ENCODE measurements around the gene TSFM. TPM values are rescaled to one million over a fixed set of nuclear protein-coding genes. Genes with fewer than 3 reads are reported as not detected.

The TSFM gene
- total and polyA plus RNA-seq, 2 of the 4 experiments (the other 2 are of a cell fraction), result 11.5 to 14.0 TPM

DNA sequence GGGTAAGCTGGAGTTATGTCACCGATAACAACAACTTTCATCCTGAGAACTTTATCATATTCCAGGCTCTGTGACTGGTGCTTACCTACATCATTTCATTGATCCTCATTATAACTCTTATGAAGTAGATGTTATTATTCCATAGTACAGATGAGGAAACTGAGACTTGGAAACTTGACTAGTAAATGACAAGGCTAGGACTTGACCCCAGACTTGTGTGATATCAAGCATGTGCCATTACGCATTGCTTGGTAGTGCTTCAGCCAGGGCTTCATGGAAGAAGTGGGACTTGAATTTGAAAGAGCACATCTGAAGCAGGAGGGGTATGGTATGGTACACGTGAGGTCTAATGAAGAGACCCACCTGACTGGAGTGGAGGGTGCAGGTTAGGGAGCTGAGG is 24.1 kb downstream of the TSFM start:
- BruUV-seq (replicated peaks), result no TSS peak

More for the DNA sequence above, 24.1 kb downstream of the TSFM start:
- no peak overlapping the region for H2AK5ac ChIP-seq (ENCODE audit: low read depth, low read length)
- H3K4me1 ChIP-seq (ENCODE audit: control insufficient read depth, insufficient read depth, low read length), result peaks cover 3% of the 10 kb centered on the region; the same call in 1 of the 2 replicates
- no peak for ATAC-seq (ENCODE audit: low read depth)
- H2BK5ac ChIP-seq (ENCODE audit: low read depth, low read length, poor library complexity, severe bottlenecking), result no peak overlapping the region
- H3K27ac ChIP-seq (ENCODE audit: insufficient read depth, low read length), result no peak overlapping the region
- H2BK20ac ChIP-seq (ENCODE audit: low read depth, low read length), result no peak overlapping the region
- intact Hi-C loops (cut with micrococcal nuclease) (no loop called here), dilution Hi-C loops (cut with HindIII; ENCODE audit: low sequenced_read_pairs, unreplicated experiment) (no loop called here), in situ Hi-C loops (cut with MboI; ENCODE audit: low sequenced_read_pairs) (no loop called here)
- peaks cover 7% of the 10 kb centered on the region; the same call in 1 of the 2 replicates for H3K9me1 ChIP-seq (ENCODE audit: insufficient read depth, low read length)
- H2BK15ac ChIP-seq (ENCODE audit: low read depth, low read length), result no peak overlapping the region
- H3K14ac ChIP-seq (replicated peaks; ENCODE audit: low read depth, low read length), result no peak overlapping the region
- no peak overlapping the region for H3K4ac ChIP-seq (ENCODE audit: low read depth, low read length)
- no peak overlapping the region for H4K5ac ChIP-seq (ENCODE audit: low read depth, low read length)
- peaks cover 50% of the 10 kb centered on the region for H3K36me3 ChIP-seq (ENCODE audit: control insufficient read depth, insufficient read depth, low read length)
- H3K23ac ChIP-seq (ENCODE audit: low read depth, low read length), result no peak overlapping the region
- no peak overlapping the region for H3K4me2 ChIP-seq (ENCODE audit: low read depth, low read length)
- H2AFZ ChIP-seq (replicated peaks; ENCODE audit: low read length, poor library complexity), result no peak overlapping the region
- H3K56ac ChIP-seq (ENCODE audit: extremely low read depth, insufficient read depth, low read length), result no peak overlapping the region
- no peaks in the 10 kb centered on the region for H3K27me3 ChIP-seq (ENCODE audit: control insufficient read depth, insufficient read depth, low read length)
- no peak overlapping the region for H2BK120ac ChIP-seq (ENCODE audit: low read depth, low read length)
- H3K9me3 ChIP-seq (ENCODE audit: control insufficient read depth, insufficient read depth, low read length), result no peaks in the 10 kb centered on the region
- H4K91ac ChIP-seq (ENCODE audit: insufficient read depth, low read depth, low read length), result no peak overlapping the region
- CTCF ChIA-PET, result no interaction called here
- no peaks in the 10 kb centered on the region for H3K79me1 ChIP-seq (ENCODE audit: low read depth in 1 of 2, low read length in 2 of 2)
- no peak overlapping the region for H4K8ac ChIP-seq (ENCODE audit: low read depth in 2 of 2, low read length in 2 of 2)
- POLR2A ChIA-PET (ENCODE audit: unreplicated experiment), result no interaction called here
- no peak for DNase-seq
- no peak overlapping the region for H3K9ac ChIP-seq (ENCODE audit: low read depth, low read length)
- no peak overlapping the region for H3K4me3 ChIP-seq (ENCODE audit: insufficient read depth, low read depth, low read length)
- H3K18ac ChIP-seq (ENCODE audit: low read depth, low read length), result no peak overlapping the region
- WGBS, 2 experiments (ENCODE audit: extremely low coverage in 2 of 2, insufficient read length in 1 of 2), result 88% methylated on average over 2 of the region's 3 CpGs; no CpG with 5 or more reads in 1 of the 2 experiments
- H4K20me1 ChIP-seq (ENCODE audit: insufficient read depth, low read length), result no peaks in the 10 kb centered on the region
- no peak for TF ChIP-seq SMC3 (IDR thresholded peaks at IDR 0.05; ENCODE audit: low read depth, low read length)
- TF ChIP-seq, protein P1, sequence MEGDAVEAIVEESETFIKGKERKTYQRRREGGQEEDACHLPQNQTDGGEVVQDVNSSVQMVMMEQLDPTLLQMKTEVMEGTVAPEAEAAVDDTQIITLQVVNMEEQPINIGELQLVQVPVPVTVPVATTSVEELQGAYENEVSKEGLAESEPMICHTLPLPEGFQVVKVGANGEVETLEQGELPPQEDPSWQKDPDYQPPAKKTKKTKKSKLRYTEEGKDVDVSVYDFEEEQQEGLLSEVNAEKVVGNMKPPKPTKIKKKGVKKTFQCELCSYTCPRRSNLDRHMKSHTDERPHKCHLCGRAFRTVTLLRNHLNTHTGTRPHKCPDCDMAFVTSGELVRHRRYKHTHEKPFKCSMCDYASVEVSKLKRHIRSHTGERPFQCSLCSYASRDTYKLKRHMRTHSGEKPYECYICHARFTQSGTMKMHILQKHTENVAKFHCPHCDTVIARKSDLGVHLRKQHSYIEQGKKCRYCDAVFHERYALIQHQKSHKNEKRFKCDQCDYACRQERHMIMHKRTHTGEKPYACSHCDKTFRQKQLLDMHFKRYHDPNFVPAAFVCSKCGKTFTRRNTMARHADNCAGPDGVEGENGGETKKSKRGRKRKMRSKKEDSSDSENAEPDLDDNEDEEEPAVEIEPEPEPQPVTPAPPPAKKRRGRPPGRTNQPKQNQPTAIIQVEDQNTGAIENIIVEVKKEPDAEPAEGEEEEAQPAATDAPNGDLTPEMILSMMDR (conservative IDR thresholded peaks at IDR 0.05; ENCODE audit: low read depth, low read length), result no peak
- TF ChIP-seq CEBPB (IDR thresholded peaks at IDR 0.05; ENCODE audit: low read depth, low read length), result no peak
- TF ChIP-seq CHD1 (IDR thresholded peaks at IDR 0.05; ENCODE audit: low read depth, low read length), result no peak
- TF ChIP-seq, protein P2, sequence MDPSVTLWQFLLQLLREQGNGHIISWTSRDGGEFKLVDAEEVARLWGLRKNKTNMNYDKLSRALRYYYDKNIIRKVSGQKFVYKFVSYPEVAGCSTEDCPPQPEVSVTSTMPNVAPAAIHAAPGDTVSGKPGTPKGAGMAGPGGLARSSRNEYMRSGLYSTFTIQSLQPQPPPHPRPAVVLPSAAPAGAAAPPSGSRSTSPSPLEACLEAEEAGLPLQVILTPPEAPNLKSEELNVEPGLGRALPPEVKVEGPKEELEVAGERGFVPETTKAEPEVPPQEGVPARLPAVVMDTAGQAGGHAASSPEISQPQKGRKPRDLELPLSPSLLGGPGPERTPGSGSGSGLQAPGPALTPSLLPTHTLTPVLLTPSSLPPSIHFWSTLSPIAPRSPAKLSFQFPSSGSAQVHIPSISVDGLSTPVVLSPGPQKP (IDR thresholded peaks at IDR 0.05; ENCODE audit: borderline replicate concordance, low read depth, low read length), result no peak
- no peak for TF ChIP-seq FOS (IDR thresholded peaks at IDR 0.05; ENCODE audit: low read depth, low read length)
- TF ChIP-seq, protein P3, sequence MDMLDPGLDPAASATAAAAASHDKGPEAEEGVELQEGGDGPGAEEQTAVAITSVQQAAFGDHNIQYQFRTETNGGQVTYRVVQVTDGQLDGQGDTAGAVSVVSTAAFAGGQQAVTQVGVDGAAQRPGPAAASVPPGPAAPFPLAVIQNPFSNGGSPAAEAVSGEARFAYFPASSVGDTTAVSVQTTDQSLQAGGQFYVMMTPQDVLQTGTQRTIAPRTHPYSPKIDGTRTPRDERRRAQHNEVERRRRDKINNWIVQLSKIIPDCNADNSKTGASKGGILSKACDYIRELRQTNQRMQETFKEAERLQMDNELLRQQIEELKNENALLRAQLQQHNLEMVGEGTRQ (IDR thresholded peaks at IDR 0.05; ENCODE audit: low read depth, low read length), result no peak
- H2AK9ac ChIP-seq (replicated peaks; ENCODE audit: low read depth, low read length, poor library complexity), result no peak overlapping the region
